Body of pancreas (tissue), 4 donors: Measurements from ENCODE around the gene PRPH.
"Not testable (repeated sequence)": the region's sequence is repeated elsewhere in the genome, so short reads cannot be mapped to it uniquely, and the experiment has no call there.

Source experiments
- CTCF ChIP-seq, 7 experiments: fragments of 450-650 bp in 4 of 7; fragments of 200-600 bp in 3 of 7; sonication (generic) in 3 of 7; IDR thresholded peaks; one replicate each; pipeline ENCODE4 v1.5.1; 2016 to 2019; ENCODE audit warnings: antibody characterized with exemption in 7 of 7
- POLR2A ChIP-seq, 3 donors: fragments of 450-650 bp; IDR thresholded peaks; one replicate each; pipeline ENCODE4 v1.6.1; 2016; ENCODE audit warnings: antibody characterized with exemption in 3 of 3, mild to moderate bottlenecking in 2 of 3

DNA sequence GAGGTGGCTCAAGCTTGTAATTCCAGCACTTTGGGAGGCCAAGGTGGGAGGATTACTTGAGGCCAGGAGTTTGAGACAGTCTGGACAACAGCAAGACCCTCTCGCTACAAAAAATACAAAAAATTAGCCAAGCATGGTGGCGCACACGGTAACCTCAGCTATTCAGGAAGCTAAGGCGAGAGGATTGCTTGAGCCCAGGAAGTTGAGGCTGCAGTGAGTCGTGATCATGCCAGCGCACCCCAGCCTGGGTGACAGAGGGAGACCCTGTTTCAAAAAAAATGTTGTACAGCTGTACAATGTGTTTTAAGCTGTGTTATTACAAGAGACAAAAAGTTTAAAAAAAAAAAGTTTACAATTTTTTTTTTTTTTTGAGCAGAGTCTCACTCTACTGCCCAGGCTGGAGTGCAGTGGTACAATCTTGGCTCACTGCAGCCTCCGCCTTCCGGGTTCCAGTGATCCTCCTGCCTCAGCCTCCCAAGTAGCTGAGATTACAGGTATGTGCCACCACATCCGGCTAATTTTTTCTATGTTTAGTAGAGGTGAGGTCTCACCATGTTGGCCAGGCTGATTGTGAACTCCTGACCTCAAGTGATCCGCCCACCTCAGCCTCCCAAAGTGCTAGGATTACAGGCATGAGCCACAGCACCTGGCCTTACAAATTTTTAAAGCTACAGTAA lies 37.3 kb upstream of the PRPH start:
- TF ChIP-seq CTCF, POLR2A (IDR thresholded peaks at IDR 0.05): not testable (repeated sequence)
